Endothelial cell of umbilical vein (primary cell): ENCODE measurements around the gene DGCR6.
"Not testable (repeated sequence)": the region's sequence is repeated elsewhere in the genome, so short reads cannot be mapped to it uniquely, and the experiment has no call there.

Source experiments
- EZH2 ChIP-seq: IDR thresholded peaks from 2 replicates; pipeline ENCODE4 v1.6.1; 2012; ENCODE audit warnings: borderline replicate concordance, low read depth, mild to moderate bottlenecking, moderate library complexity, low read length, inconsistent platforms; ENCODE audit not compliant: severe bottlenecking
- FOS ChIP-seq: IDR thresholded peaks from 2 replicates; pipeline ENCODE4 v1.6.1; 2011; ENCODE audit warnings: mild to moderate bottlenecking, low read length, moderate library complexity, borderline replicate concordance; ENCODE audit not compliant: insufficient read depth
- POLR2A ChIP-seq: IDR thresholded peaks from 2 replicates; pipeline ENCODE4 v1.6.1; 2012; ENCODE audit warnings: low read depth, mild to moderate bottlenecking, control low read depth, low read length
- POLR2AphosphoS5 ChIP-seq: IDR thresholded peaks from 2 replicates; pipeline ENCODE4 v1.6.1; 2012; ENCODE audit warnings: low read depth, mild to moderate bottlenecking, control low read depth, low read length, moderate library complexity; ENCODE audit not compliant: insufficient read depth
- TF ChIP-seq, protein P1 (sequence below), 2 donors: IDR thresholded peaks; 1 replicate in 1 of 2; 2 replicates in 1 of 2; pipeline ENCODE4 v1.5.1; 2011; ENCODE audit warnings: low read length in 2 of 2, mild to moderate bottlenecking in 2 of 2, moderate library complexity in 2 of 2, control low read depth in 1 of 2, inconsistent platforms in 1 of 2, low read depth in 1 of 2; ENCODE audit not compliant: insufficient read depth in 1 of 2; ENCODE audit errors: extremely low read depth in 1 of 2

DNA sequence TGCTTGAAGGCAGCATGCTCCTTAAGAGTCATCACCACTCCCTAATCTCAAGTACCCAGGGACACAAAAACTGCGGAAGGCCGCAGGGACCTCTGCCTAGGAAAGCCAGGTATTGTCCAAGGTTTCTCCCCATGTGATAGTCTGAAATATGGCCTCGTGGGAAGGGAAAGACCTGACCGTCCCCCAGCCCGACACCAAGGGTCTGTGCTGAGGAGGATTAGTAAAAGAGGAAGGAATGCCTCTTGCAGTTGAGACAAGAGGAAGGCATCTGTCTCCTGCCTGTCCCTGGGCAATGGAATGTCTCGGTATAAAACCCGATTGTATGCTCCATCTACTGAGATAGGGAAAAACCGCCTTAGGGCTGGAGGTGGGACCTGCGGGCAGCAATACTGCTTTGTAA lies 41.0 kb downstream of the DGCR6 start:
- not testable (repeated sequence) for TF ChIP-seq POLR2A, EZH2, POLR2AphosphoS5, FOS
- TF ChIP-seq, protein P1, sequence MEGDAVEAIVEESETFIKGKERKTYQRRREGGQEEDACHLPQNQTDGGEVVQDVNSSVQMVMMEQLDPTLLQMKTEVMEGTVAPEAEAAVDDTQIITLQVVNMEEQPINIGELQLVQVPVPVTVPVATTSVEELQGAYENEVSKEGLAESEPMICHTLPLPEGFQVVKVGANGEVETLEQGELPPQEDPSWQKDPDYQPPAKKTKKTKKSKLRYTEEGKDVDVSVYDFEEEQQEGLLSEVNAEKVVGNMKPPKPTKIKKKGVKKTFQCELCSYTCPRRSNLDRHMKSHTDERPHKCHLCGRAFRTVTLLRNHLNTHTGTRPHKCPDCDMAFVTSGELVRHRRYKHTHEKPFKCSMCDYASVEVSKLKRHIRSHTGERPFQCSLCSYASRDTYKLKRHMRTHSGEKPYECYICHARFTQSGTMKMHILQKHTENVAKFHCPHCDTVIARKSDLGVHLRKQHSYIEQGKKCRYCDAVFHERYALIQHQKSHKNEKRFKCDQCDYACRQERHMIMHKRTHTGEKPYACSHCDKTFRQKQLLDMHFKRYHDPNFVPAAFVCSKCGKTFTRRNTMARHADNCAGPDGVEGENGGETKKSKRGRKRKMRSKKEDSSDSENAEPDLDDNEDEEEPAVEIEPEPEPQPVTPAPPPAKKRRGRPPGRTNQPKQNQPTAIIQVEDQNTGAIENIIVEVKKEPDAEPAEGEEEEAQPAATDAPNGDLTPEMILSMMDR (IDR thresholded peaks at IDR 0.05; ENCODE audit: extremely low read depth in 1 of 2, insufficient read depth in 1 of 2, low read depth in 1 of 2, low read length in 2 of 2) = not testable (repeated sequence)
